Ishikawa (cell line): ENCODE results near the gene TRIP12.

Source experiments
- CEBPB ChIP-seq: IDR thresholded peaks from 2 replicates; pipeline ENCODE4 v1.6.1; 2012
- CREB1 ChIP-seq: IDR thresholded peaks from 2 replicates; pipeline ENCODE4 v1.6.1; 2012; ENCODE audit warnings: low read depth
- EGR1 ChIP-seq: IDR thresholded peaks from 2 replicates; pipeline ENCODE4 v1.6.1; 2012
- FOXM1 ChIP-seq: IDR thresholded peaks from 2 replicates; pipeline ENCODE4 v1.6.1; 2012; ENCODE audit warnings: low read depth, borderline replicate concordance
- NFIC ChIP-seq: IDR thresholded peaks from 2 replicates; pipeline ENCODE4 v1.6.1; 2012
- RAD21 ChIP-seq: IDR thresholded peaks from 2 replicates; pipeline ENCODE4 v1.6.1; 2012; ENCODE audit warnings: low read depth
- TAF1 ChIP-seq: IDR thresholded peaks from 2 replicates; pipeline ENCODE4 v1.6.1; 2012; ENCODE audit warnings: low read depth, mild to moderate bottlenecking
- TCF12 ChIP-seq: IDR thresholded peaks from 2 replicates; pipeline ENCODE4 v1.6.1; 2012; ENCODE audit warnings: low read depth
- TEAD4 ChIP-seq: IDR thresholded peaks from 2 replicates; pipeline ENCODE4 v1.6.1; 2012
- YY1 ChIP-seq: IDR thresholded peaks from 2 replicates; pipeline ENCODE4 v1.6.1; 2012; ENCODE audit warnings: low read depth
- ZBTB7A ChIP-seq: IDR thresholded peaks from 2 replicates; pipeline ENCODE4 v1.6.1; 2012; ENCODE audit warnings: low read depth
- TF ChIP-seq, protein P1 (sequence below): IDR thresholded peaks from 2 replicates; pipeline ENCODE4 v1.6.1; 2012; ENCODE audit warnings: low read depth, mild to moderate bottlenecking
- TF ChIP-seq, protein P2 (sequence below): IDR thresholded peaks from 2 replicates; pipeline ENCODE4 v1.6.1; 2012

TRIP12 gene

DNA sequence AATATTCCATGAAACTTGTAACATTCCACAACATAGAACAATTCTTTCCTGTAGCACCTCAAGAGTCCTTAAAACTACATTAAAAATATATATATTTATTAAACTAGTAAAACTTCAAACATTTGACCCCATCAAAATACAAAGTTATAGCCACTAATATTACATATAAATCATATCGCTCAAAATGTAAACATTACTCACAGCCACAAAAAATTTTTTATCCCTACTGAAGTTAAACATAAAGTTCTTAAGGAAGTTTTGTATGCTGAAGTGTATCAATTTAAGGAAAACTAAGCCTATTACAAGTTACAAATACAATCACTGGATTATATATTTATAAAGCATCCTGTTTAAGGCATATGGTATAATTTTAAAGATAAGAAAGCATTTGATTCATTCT, 127.2 kb downstream of the TRIP12 start:
- TF ChIP-seq NFIC (no peak), EGR1 (no peak)
- TF ChIP-seq, protein P1, sequence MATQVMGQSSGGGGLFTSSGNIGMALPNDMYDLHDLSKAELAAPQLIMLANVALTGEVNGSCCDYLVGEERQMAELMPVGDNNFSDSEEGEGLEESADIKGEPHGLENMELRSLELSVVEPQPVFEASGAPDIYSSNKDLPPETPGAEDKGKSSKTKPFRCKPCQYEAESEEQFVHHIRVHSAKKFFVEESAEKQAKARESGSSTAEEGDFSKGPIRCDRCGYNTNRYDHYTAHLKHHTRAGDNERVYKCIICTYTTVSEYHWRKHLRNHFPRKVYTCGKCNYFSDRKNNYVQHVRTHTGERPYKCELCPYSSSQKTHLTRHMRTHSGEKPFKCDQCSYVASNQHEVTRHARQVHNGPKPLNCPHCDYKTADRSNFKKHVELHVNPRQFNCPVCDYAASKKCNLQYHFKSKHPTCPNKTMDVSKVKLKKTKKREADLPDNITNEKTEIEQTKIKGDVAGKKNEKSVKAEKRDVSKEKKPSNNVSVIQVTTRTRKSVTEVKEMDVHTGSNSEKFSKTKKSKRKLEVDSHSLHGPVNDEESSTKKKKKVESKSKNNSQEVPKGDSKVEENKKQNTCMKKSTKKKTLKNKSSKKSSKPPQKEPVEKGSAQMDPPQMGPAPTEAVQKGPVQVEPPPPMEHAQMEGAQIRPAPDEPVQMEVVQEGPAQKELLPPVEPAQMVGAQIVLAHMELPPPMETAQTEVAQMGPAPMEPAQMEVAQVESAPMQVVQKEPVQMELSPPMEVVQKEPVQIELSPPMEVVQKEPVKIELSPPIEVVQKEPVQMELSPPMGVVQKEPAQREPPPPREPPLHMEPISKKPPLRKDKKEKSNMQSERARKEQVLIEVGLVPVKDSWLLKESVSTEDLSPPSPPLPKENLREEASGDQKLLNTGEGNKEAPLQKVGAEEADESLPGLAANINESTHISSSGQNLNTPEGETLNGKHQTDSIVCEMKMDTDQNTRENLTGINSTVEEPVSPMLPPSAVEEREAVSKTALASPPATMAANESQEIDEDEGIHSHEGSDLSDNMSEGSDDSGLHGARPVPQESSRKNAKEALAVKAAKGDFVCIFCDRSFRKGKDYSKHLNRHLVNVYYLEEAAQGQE: no peak

DNA sequence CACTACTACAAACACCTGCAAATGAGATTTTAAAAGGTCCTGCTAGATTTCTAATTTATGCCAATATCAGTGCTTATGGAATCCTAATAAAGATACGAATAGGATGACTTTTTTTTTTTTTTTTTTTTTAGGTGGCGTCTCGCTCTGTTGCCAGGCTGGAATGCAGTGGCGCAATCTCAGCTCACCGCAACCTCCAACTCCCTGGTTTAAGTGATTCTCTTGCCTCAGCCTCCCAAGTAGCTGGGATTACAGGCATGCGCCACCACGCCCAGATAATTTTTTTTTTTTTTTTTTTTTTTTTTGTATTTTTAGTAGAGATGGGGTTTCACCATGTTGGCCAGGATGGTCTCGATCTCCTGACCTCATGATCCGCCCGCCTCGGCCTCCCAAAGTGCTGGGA, 135.5 kb downstream of the TRIP12 start:
- TF ChIP-seq CEBPB: peak; percentile 88
- peak; percentile 69 for TF ChIP-seq TEAD4

DNA sequence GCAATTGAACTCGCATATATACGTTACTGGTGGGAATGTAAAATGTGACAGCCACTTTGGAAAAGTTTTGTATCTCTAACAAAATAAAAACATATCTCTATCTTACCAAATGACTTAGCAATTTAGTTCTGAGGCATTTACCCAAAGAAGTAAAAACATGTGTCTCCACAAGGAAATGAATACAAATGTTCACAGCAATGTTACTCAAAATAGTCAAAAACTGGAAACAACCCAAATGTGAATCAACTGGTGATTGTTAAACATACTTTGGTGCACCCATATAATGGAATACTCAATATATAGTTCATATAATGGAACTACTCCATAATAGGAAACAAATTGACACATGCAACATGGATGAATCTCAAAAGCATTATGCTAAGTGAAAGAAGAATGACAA, 137.0 kb downstream of the TRIP12 start:
- TF ChIP-seq, protein P2, sequence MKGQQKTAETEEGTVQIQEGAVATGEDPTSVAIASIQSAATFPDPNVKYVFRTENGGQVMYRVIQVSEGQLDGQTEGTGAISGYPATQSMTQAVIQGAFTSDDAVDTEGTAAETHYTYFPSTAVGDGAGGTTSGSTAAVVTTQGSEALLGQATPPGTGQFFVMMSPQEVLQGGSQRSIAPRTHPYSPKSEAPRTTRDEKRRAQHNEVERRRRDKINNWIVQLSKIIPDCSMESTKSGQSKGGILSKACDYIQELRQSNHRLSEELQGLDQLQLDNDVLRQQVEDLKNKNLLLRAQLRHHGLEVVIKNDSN: no peak
- TF ChIP-seq RAD21: no peak
- TF ChIP-seq CEBPB: no peak

DNA sequence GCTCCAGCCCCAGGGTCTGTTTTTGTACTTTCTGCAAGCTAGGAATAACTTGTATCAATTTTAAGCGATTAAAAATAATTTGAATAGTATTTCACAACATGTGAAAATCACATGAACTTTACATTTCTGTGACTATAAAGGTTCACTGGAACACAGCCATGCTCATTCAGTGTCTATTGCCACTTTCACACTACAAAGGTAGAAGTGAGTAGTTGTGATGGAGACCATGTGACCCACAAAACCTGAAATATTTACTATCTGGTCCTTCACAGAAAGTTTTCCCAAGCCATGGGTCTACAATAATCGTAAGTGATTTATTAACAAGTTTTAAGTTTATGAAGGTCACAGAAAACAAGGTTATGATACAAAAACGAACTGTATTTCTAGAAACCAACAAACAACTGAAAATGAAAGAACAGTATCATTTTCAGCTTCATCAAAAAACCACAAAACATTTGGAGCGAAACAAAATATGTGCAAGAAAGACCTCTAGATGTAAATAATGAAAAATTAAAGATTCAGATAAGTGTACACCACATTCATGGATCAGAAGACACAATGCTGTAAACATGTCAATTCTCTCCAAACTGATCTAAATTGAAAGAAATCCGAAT, 138.6 kb downstream of the TRIP12 start:
- TF ChIP-seq NFIC (no peak), TAF1 (no peak), TEAD4 (no peak)
- TF ChIP-seq, protein P1: no peak

DNA sequence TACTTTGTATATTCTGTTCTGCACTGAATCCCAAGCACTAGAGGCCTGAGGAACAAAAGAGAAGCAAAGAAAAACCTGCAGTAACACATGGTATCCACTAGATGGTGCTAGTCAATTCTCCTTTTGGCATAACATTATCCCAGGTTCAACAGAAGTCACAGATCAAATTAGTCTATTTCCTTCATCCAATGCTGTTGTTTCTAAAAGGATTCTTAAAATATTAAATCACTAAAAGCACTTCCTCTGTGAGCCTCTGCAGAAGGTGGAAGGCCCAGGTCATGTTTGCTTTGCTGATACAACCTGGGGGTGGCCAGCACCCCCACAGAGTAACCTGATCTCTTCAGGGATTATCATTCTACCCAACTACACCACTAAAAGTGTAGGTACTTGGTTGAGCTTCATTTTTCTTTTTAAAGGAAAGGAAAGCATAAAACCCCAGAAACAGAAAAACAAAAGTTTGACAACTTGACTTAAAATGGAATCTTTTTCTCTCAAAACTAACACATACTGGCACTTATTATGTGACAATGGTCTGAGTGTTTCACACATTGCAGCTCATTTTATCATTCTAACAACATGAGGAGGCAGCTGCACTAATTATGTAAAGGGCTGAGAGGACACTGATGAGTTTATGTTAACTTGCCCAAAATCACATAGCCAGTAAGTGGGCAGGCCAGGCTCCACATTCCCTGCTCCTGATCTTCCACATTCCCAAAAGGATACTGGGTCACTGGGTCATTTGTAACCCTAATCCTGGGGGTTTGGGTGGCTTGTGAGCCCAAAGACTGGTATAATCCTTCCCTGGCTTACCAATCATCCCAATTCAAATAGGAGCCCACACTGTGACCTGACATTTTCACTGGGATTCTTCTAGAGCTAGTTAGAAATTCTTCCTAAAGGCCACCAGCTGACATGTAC, 140.7 kb downstream of the TRIP12 start:
- TF ChIP-seq RAD21: peak; percentile 33; the same call in 1 of the 2 replicates
- TF ChIP-seq YY1: no peak

DNA sequence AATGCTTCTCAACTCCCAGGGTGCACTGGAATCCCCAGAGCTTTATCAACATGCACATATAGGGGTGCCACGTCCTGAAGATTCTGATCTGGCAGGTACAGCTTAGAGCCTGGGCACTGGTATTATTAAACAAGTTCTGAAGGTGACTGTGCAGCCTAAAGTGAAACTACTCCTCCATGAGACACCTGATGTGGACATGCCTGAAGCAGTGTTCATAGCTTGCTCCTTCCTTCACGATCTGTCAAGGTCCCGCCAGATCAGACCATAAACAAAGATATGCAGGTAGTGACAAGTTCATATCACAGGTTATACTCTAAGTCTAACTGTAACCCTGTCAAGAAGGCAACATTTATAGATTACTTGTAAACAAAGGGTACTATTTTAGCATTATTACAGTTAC, 142.2 kb downstream of the TRIP12 start:
- no peak for TF ChIP-seq FOXM1
- TF ChIP-seq, protein P1: no peak
- no peak for TF ChIP-seq EGR1
- no peak for TF ChIP-seq ZBTB7A
- no peak for TF ChIP-seq YY1
- TF ChIP-seq, protein P2: no peak
- no peak for TF ChIP-seq CEBPB
- no peak for TF ChIP-seq CREB1
- no peak for TF ChIP-seq TCF12
- no peak for TF ChIP-seq RAD21
- no peak for TF ChIP-seq NFIC
